GM12878 (cell line): ENCODE data around the gene PDPK1. TPM values are rescaled to one million over a fixed set of nuclear protein-coding genes. Genes with fewer than 3 reads are reported as not detected.

Source experiments
- ATAC-seq: fragments of 200-7000 bp; cut with Tn5 transposase; 3 replicates; pipeline ENCODE4 v1.9.1; 2020; ENCODE audit warnings: mild to moderate bottlenecking, moderate library complexity
- BruUV-seq: library from RNA; stranded (reverse); fragments of 400-500 nt; replicated peaks from 2 replicates; lab custom pipeline; 2021; lab: Mats Ljungman, UMichigan
- CTCF ChIA-PET: fragments of 300-600 bp; sonication (Branson Sonifier 250); formaldehyde crosslinking; extraction: SDS; loops from one replicate; lab custom pipeline; 2021; ENCODE audit warnings: inconsistent platforms; lab: Yijun Ruan, JAX
- POLR2A ChIA-PET: fragments of 350-600 bp; formaldehyde crosslinking; extraction: SDS; loops from one replicate; lab custom pipeline; 2021; ENCODE audit warnings: inconsistent platforms; lab: Charles Lee
- RAD21 ChIA-PET: fragments of 300-600 bp; sonication (Branson Sonifier 250); formaldehyde crosslinking; loops from one replicate; lab custom pipeline; 2023; ENCODE audit warnings: antibody characterized with exemption; ENCODE audit not compliant: unreplicated experiment; lab: Charles Lee
- SMC1A ChIA-PET: fragments of 300-600 bp; sonication (Branson Sonifier 250); formaldehyde crosslinking; loops from one replicate; lab custom pipeline; 2023; ENCODE audit not compliant: unreplicated experiment, uncharacterized antibody; lab: Charles Lee
- DNase-seq: peaks from one replicate; pipeline ENCODE4 v3.0.0-alpha.2; 2011; ENCODE audit warnings: low read depth, low spot score
- FAIRE-seq: peaks from 3 replicates; lab custom pipeline; 2011; peaks lifted over from hg19 to GRCh38; lab: Jason Lieb, UNC
- H2AFZ ChIP-seq: 2 replicates; pipeline ENCODE4 v1.6.0; 2011; ENCODE audit warnings: low read depth, low read length, control low read depth; ENCODE audit not compliant: control insufficient read depth
- H3K27ac ChIP-seq: 2 replicates; pipeline ENCODE4 v1.5.1; 2011; ENCODE audit warnings: control low read depth; ENCODE audit not compliant: control insufficient read depth, insufficient read depth
- H3K27me3 ChIP-seq, 2 experiments: replicated peaks in 1 of 2; 2 replicates each; pipeline versions ENCODE4 v1.6.0 to v1.6.1; 2011; ENCODE audit warnings: low read length in 1 of 2; ENCODE audit not compliant: control insufficient read depth in 2 of 2, insufficient read depth in 2 of 2
- H3K36me3 ChIP-seq, 2 experiments: 2 replicates each; pipeline ENCODE4 v1.5.1; 2011; ENCODE audit warnings: low read length in 1 of 2; ENCODE audit not compliant: control insufficient read depth in 2 of 2, insufficient read depth in 2 of 2
- H3K4me1 ChIP-seq: 2 replicates; pipeline ENCODE4 v1.6.1; 2011; ENCODE audit warnings: mild to moderate bottlenecking, low read length, moderate library complexity, mixed read lengths; ENCODE audit not compliant: control insufficient read depth, insufficient read depth
- H3K4me2 ChIP-seq: 2 replicates; pipeline ENCODE4 v1.6.0; 2011; ENCODE audit warnings: control low read depth; ENCODE audit not compliant: control insufficient read depth, insufficient read depth
- H3K4me3 ChIP-seq: fragments of 200-600 bp; sonication (generic); 2 replicates; pipeline ENCODE4 v1.5.1; 2016
- H3K79me2 ChIP-seq: 2 replicates; pipeline ENCODE4 v1.6.0; 2011; ENCODE audit warnings: low read length; ENCODE audit not compliant: control insufficient read depth, insufficient read depth
- H3K9ac ChIP-seq: 2 replicates; pipeline ENCODE4 v1.8.0; 2011; ENCODE audit warnings: low read length, control low read depth, mixed read lengths; ENCODE audit not compliant: control insufficient read depth, insufficient read depth
- H3K9me3 ChIP-seq: replicated peaks from 3 replicates; pipeline ENCODE4 v1.5.1; 2011; ENCODE audit warnings: mild to moderate bottlenecking, low read length; ENCODE audit not compliant: control insufficient read depth, insufficient read depth
- H4K20me1 ChIP-seq: 2 replicates; pipeline ENCODE4 v1.6.0; 2011; ENCODE audit not compliant: control insufficient read depth, insufficient read depth
- E2F8 ChIP-seq: fragments of 450-650 bp; IDR thresholded peaks from 2 replicates; pipeline ENCODE4 v1.6.1; 2018; ENCODE audit warnings: mild to moderate bottlenecking, low read depth, moderate library complexity; ENCODE audit not compliant: partially characterized antibody
- HCFC1 ChIP-seq: fragments of 150-350 bp; IDR thresholded peaks from 2 replicates; pipeline ENCODE4 v1.6.1; 2014; ENCODE audit warnings: low read length
- NBN ChIP-seq: fragments of 450-650 bp; IDR thresholded peaks from 2 replicates; pipeline ENCODE4 v1.6.1; 2016
- NR2C1 ChIP-seq: fragments of 450-650 bp; IDR thresholded peaks from 2 replicates; pipeline ENCODE4 v1.6.1; 2017; ENCODE audit warnings: antibody characterized with exemption, mild to moderate bottlenecking, moderate library complexity
- POLR2A ChIP-seq: IDR thresholded peaks from 2 replicates; pipeline ENCODE4 v1.6.1; 2011; ENCODE audit warnings: low read depth, mild to moderate bottlenecking, low read length
- POU2F2 ChIP-seq: IDR thresholded peaks from 3 replicates; pipeline ENCODE4 v1.6.1; 2011; ENCODE audit warnings: low read depth, mild to moderate bottlenecking, low read length, borderline replicate concordance
- SREBF1 ChIP-seq: IDR thresholded peaks from 2 replicates; pipeline ENCODE4 v1.6.1; 2012; ENCODE audit warnings: mild to moderate bottlenecking, low read length
- USF2 ChIP-seq: IDR thresholded peaks from 2 replicates; pipeline ENCODE4 v1.6.1; 2011; ENCODE audit warnings: low read depth, low read length, improper control_type of control experiment, borderline replicate concordance
- WGBS: methylation state at CpG from one replicate; pipeline ENCODE4 v1.1.6; 2016; ENCODE audit warnings: low lambda C conversion rate; ENCODE audit not compliant: insufficient replicate concordance, insufficient coverage; ENCODE audit errors: missing lambda C conversion rate; 5-methylcytosine and 5-hydroxymethylcytosine counted together
- in situ Hi-C: fragments of 300-500 bp; cut with MboI; formaldehyde crosslinking; loops from 9 replicates; pipeline ENCODE4 v1.14.3; 2018; ENCODE audit warnings: mixed read lengths
- intact Hi-C: fragments of 100-400 bp; cut with micrococcal nuclease; formaldehyde crosslinking; loops from one replicate; pipeline ENCODE4 v1.14.2; 2022; ENCODE audit not compliant: unreplicated experiment
- polyA plus RNA-seq, 11 experiments: library from polyadenylated mRNA; depleted of rRNA in 4 of 11; unstranded in 6 of 11; stranded (reverse) in 5 of 11; fragments of >200 nt; fragmentation: Nextera tagmentation in 4 of 11; fragmentation: Illumina TruSeq in 1 of 11; extraction: Ambion mirVana in 4 of 11; extraction: Trizol in 1 of 11; gene quantifications; 1 replicate in 1 of 11; 2 replicates in 10 of 11; pipeline versions ENCODE4 v1.2.1 to v1.2.3, GENCODE V29; 2011 to 2016; ENCODE audit warnings: inconsistent platforms in 2 of 11, missing spikeins in 2 of 11, low read depth in 1 of 11
- total RNA-seq, 4 experiments: library from RNA; depleted of rRNA in 3 of 4; stranded (reverse); fragments of >200 nt in 3 of 4; fragmentation: Illumina TruSeq in 1 of 4; extraction: Trizol in 1 of 4; gene quantifications; 2 replicates each; pipeline versions ENCODE4 v1.2.1 to v1.2.3, GENCODE V29; 2013 to 2021
- TF ChIP-seq, protein P1 (sequence below): fragments of 450-650 bp; IDR thresholded peaks from 2 replicates; pipeline ENCODE4 v1.6.1; 2017; ENCODE audit warnings: mild to moderate bottlenecking, moderate library complexity
- TF ChIP-seq, protein P2 (sequence below), 3 experiments: IDR thresholded peaks in 2 of 3; conservative IDR thresholded peaks in 1 of 3; 2 replicates each; pipeline ENCODE4 v1.5.1; 2011; ENCODE audit warnings: low read depth in 3 of 3, low read length in 3 of 3, mild to moderate bottlenecking in 3 of 3, control low read depth in 2 of 3, moderate library complexity in 2 of 3, inconsistent platforms in 1 of 3, mixed read lengths in 1 of 3; ENCODE audit not compliant: control insufficient read depth in 2 of 3, insufficient read depth in 1 of 3; ENCODE audit errors: extremely low read depth in 1 of 3
- TF ChIP-seq, protein P3 (sequence below): IDR thresholded peaks from 2 replicates; pipeline ENCODE4 v1.6.1; 2012; ENCODE audit warnings: low read depth, low read length, improper control_type of control experiment

PDPK1 gene
- total and polyA plus RNA-seq, 10 of the 15 experiments (the other 5 are each of a cell fraction or from before 2014, with no cell fraction given), result 3.9 to 41.3 (median 25.5) TPM

DNA sequence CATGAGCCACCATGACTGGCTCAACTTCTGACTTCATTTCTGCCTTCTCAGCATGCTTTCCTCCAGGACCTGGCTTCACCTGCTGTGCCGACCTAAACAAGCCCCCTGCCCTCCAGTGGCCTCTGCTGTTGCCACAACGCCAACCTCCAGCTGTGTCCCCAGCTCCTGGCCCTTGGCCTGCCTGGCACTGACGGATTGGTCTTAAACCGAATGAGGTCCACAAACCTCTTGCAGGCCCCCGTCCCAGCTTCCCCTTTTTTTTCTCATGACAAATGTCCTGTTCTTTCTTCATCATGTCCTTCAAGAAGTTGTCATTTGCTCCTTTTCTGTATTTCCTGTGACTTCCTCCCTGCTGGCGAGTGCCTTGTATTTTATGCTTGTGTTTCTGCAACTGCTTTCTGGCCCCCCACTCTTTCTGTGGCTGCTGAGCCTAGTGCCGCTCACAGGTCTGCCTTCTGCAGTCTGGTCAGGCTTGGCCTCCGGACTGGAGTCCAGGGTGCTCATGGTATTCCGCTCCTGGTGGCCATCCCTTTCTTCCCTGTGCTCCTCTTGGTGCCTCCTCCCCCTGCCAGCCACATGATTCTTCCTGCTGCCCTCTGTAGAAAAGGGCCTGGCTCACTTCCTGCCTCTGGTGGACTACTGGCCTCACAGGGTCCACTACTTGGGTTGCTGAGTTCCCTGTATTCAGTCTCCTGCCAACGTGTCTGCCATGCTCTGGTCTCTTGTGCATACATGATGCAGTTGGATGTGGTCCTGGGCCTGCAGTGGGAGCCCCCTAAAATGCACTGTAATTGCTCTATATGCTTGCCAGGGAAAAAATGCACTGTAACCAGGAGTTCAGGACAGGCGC lies 21.2 kb upstream of the PDPK1 start:
- no peaks in the 10 kb centered on the region for H3K27me3 ChIP-seq
- peaks cover 22% of the 10 kb centered on the region for H3K4me1 ChIP-seq
- ChIA-PET SMC1A (no interaction called here), RAD21 (no interaction called here), POLR2A (interaction anchor here (1.8 to 2.4 kb wide), 2 partner anchors 10 to 16 kb away, joined by 4 to 8 read pairs; no protein-coding TSS in a partner anchor), CTCF (interaction anchor here (0.6 to 1.6 kb wide), 3 partner anchors 10 to 87 kb away, joined by 3 to 7 read pairs (median 4); partner anchors contain the start of gene CCNF)
- WGBS, result 58% methylated on average over 11 of the region's 11 CpGs
- peaks cover 64% of the 10 kb centered on the region for H3K79me2 ChIP-seq
- H3K4me3 ChIP-seq, result peak overlapping the region; percentile 39; the same call in 1 of the 2 replicates
- no peaks in the 10 kb centered on the region for H3K9me3 ChIP-seq
- ATAC-seq (no peak), DNase-seq (no peak), FAIRE-seq (no peak)
- H3K4me2 ChIP-seq, result peak overlapping the region; percentile 80
- 0 out of 2 replicates have a peak overlapping the region, but pooled peaks have one; percentile 11 for H3K27ac ChIP-seq
- BruUV-seq, result no TSS peak
- intact Hi-C loops, result no loop called here
- H4K20me1 ChIP-seq, result peaks cover 9% of the 10 kb centered on the region
- H2AFZ ChIP-seq, result no peak overlapping the region
- H3K9ac ChIP-seq, result peak overlapping the region; percentile 93; the same call in 1 of the 2 replicates
- H3K36me3 ChIP-seq, result peaks cover 6 to 13% of the 10 kb centered on the region in 2 experiments; a peak in 3 of 4 replicates
- in situ Hi-C loops, result no loop called here
- TF ChIP-seq NBN, result no peak
- TF ChIP-seq, protein P1, sequence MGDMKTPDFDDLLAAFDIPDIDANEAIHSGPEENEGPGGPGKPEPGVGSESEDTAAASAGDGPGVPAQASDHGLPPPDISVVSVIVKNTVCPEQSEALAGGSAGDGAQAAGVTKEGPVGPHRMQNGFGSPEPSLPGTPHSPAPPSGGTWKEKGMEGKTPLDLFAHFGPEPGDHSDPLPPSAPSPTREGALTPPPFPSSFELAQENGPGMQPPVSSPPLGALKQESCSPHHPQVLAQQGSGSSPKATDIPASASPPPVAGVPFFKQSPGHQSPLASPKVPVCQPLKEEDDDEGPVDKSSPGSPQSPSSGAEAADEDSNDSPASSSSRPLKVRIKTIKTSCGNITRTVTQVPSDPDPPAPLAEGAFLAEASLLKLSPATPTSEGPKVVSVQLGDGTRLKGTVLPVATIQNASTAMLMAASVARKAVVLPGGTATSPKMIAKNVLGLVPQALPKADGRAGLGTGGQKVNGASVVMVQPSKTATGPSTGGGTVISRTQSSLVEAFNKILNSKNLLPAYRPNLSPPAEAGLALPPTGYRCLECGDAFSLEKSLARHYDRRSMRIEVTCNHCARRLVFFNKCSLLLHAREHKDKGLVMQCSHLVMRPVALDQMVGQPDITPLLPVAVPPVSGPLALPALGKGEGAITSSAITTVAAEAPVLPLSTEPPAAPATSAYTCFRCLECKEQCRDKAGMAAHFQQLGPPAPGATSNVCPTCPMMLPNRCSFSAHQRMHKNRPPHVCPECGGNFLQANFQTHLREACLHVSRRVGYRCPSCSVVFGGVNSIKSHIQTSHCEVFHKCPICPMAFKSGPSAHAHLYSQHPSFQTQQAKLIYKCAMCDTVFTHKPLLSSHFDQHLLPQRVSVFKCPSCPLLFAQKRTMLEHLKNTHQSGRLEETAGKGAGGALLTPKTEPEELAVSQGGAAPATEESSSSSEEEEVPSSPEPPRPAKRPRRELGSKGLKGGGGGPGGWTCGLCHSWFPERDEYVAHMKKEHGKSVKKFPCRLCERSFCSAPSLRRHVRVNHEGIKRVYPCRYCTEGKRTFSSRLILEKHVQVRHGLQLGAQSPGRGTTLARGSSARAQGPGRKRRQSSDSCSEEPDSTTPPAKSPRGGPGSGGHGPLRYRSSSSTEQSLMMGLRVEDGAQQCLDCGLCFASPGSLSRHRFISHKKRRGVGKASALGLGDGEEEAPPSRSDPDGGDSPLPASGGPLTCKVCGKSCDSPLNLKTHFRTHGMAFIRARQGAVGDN, result no peak
- no peak for TF ChIP-seq NR2C1
- TF ChIP-seq HCFC1, result no peak
- TF ChIP-seq POU2F2, result no peak; the same call in 2 of the 3 replicates
- TF ChIP-seq SREBF1, result no peak
- TF ChIP-seq, protein P2, sequence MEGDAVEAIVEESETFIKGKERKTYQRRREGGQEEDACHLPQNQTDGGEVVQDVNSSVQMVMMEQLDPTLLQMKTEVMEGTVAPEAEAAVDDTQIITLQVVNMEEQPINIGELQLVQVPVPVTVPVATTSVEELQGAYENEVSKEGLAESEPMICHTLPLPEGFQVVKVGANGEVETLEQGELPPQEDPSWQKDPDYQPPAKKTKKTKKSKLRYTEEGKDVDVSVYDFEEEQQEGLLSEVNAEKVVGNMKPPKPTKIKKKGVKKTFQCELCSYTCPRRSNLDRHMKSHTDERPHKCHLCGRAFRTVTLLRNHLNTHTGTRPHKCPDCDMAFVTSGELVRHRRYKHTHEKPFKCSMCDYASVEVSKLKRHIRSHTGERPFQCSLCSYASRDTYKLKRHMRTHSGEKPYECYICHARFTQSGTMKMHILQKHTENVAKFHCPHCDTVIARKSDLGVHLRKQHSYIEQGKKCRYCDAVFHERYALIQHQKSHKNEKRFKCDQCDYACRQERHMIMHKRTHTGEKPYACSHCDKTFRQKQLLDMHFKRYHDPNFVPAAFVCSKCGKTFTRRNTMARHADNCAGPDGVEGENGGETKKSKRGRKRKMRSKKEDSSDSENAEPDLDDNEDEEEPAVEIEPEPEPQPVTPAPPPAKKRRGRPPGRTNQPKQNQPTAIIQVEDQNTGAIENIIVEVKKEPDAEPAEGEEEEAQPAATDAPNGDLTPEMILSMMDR (IDR thresholded peaks at IDR 0.05 in 2 of 3, conservative IDR thresholded peaks at IDR 0.05 in 1 of 3; ENCODE audit: control insufficient read depth in 2 of 3, extremely low read depth in 1 of 3, insufficient read depth in 1 of 3, low read depth in 3 of 3, low read length in 3 of 3), result no peak
- no peak for TF ChIP-seq USF2
- TF ChIP-seq, protein P3, sequence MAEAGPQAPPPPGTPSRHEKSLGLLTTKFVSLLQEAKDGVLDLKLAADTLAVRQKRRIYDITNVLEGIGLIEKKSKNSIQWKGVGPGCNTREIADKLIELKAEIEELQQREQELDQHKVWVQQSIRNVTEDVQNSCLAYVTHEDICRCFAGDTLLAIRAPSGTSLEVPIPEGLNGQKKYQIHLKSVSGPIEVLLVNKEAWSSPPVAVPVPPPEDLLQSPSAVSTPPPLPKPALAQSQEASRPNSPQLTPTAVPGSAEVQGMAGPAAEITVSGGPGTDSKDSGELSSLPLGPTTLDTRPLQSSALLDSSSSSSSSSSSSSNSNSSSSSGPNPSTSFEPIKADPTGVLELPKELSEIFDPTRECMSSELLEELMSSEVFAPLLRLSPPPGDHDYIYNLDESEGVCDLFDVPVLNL, result no peak
- TF ChIP-seq E2F8, result no peak
- peak; percentile 50; the same call in 1 of the 2 replicates for TF ChIP-seq POLR2A
